Measurements from ENCODE around the gene EFCAB6. TPM values are rescaled to one million over a fixed set of nuclear protein-coding genes. Genes with fewer than 3 reads are reported as not detected.

The EFCAB6 gene
- total RNA-seq, 1 donor from 2014 or later, result 8.6 TPM

DNA sequence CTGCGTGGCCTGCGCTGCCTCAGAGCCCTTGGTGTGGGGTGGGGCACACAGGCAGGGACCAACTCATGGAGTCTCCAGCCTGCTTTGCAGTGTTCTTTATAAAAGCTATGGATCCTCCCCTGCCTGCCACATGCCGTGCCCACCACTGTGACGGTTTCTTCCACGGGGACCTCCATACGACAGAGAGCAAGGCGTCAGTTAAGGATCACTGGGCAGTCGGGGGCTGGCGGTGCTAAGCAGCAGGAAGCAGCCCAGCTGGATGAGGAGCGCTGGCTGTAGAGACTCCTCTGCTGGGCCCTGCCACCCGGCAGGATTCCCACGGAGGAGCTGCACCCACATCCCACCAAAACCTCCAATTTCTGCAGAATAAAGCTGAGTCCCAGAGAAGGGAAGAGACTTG is 23.1 kb upstream of the EFCAB6 start:
- H3K36me3 ChIP-seq, result no peaks in the 10 kb centered on the region
- intact Hi-C loops (cut with DNase I), result no loop called here
- TF ChIP-seq, protein P1, sequence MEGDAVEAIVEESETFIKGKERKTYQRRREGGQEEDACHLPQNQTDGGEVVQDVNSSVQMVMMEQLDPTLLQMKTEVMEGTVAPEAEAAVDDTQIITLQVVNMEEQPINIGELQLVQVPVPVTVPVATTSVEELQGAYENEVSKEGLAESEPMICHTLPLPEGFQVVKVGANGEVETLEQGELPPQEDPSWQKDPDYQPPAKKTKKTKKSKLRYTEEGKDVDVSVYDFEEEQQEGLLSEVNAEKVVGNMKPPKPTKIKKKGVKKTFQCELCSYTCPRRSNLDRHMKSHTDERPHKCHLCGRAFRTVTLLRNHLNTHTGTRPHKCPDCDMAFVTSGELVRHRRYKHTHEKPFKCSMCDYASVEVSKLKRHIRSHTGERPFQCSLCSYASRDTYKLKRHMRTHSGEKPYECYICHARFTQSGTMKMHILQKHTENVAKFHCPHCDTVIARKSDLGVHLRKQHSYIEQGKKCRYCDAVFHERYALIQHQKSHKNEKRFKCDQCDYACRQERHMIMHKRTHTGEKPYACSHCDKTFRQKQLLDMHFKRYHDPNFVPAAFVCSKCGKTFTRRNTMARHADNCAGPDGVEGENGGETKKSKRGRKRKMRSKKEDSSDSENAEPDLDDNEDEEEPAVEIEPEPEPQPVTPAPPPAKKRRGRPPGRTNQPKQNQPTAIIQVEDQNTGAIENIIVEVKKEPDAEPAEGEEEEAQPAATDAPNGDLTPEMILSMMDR (IDR thresholded peaks at IDR 0.05), result no peak
- H3K4me3 ChIP-seq, result no peak overlapping the region
- DNase-seq (ENCODE audit: low spot score in 2 of 2), result no peak
- H3K27ac ChIP-seq, result no peak overlapping the region
- no peaks in the 10 kb centered on the region for H3K9me3 ChIP-seq
- no peaks in the 10 kb centered on the region for H3K27me3 ChIP-seq
- H3K4me1 ChIP-seq, result no peaks in the 10 kb centered on the region

DNA sequence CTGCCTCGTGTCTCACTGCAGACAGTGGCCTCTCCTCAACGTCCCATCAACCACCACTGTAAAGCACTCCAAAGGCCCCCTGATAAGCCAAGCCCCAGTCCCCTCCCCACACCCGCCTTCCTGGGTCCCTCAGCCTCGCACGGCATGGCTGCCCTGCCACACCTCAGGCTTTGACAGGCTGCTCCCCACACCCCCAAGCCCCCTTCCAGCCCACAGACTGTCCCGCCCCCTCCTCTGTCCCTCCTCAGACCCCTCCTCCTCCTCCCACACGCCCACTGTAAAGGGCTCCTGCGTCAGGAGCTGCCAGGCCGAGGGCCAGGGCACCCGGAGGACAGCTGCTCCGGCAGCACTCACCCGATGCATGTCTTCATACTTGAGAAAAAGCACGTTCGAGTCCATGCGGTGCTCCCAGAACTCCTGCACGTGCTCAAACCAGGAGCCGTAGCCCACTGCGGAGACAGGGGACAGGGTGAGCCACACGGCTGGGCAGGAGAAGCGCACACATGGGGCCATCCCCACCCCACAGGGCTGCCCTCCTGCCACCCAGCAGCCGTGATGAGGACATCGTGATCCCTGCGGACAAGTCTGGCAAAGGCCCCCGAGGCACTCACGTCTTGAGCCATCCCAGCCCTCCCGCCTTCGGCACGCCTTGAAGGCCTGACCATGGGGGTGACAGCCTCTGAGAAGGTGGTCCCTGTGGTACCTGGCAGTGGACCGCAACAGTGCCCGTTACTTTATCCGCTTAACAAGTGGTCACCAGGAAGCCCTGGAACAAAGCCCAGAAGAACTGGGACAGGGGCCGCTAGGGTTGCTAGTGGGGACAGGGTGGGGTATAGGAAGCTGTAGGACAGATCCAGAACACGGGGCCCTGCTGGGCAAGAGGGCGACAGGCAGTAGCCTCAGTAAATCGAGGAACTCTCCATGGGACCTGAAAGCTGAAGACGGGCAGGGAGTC is 21.5 kb upstream of the EFCAB6 start:
- H3K4me3 ChIP-seq, result no peak overlapping the region
- TF ChIP-seq, protein P1 (IDR thresholded peaks at IDR 0.05), result no peak
- DNase-seq (ENCODE audit: low spot score in 2 of 2), result no peak
- H3K27ac ChIP-seq, result no peak overlapping the region
- H3K9me3 ChIP-seq, result no peaks in the 10 kb centered on the region
- no peaks in the 10 kb centered on the region for H3K36me3 ChIP-seq
- no peaks in the 10 kb centered on the region for H3K27me3 ChIP-seq
- intact Hi-C loops (cut with DNase I), result no loop called here
- H3K4me1 ChIP-seq, result no peaks in the 10 kb centered on the region

DNA sequence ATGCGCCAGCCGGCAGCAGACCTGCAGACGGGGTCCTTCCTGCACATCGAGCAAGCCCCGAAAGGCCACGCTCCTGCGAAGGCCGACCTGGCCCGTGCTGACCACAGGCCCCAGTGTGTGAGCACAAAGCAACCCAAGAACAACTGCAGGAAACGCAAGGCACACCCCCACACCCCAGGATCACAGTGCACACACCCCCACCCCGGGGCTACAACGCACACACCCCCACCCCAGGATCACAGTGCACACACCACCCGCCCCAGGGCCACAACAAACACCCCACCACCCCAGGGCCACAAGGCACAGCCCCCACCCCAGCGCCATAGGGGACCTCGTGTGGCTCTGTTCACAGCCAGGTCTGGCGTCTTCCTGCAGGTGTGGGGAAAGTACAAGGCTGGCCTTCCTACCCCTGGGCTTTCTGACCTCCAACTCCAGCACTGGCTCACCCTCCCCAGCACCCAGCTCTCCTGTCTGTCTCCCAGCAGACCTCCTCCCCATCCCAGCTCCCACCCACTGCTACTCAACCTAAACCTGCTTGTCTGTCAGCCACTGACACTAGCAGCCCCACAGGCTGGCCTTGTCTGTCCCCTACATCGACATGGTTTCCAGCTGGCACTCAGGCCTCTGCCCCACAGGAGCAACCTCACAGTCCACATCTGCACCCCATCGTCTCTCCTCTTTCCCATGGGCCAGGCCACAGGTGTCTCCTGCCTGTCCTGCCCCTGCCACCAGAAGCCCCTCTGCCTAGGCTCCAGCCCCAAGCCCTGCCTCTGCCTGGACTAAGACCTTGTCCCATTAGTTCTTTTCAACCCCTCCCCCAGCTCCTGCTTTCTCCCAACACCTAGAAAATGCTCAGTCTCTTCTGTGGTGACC is 20.5 kb upstream of the EFCAB6 start:
- Histone ChIP-seq H3K27me3 (no peaks in the 10 kb centered on the region), H3K27ac (no peak overlapping the region), H3K4me3 (no peak overlapping the region), H3K9me3 (no peaks in the 10 kb centered on the region), H3K36me3 (no peaks in the 10 kb centered on the region), H3K4me1 (no peaks in the 10 kb centered on the region)
- DNase-seq (ENCODE audit: low spot score in 2 of 2), result no peak
- TF ChIP-seq, protein P1 (IDR thresholded peaks at IDR 0.05), result no peak
- intact Hi-C loops (cut with DNase I), result no loop called here

DNA sequence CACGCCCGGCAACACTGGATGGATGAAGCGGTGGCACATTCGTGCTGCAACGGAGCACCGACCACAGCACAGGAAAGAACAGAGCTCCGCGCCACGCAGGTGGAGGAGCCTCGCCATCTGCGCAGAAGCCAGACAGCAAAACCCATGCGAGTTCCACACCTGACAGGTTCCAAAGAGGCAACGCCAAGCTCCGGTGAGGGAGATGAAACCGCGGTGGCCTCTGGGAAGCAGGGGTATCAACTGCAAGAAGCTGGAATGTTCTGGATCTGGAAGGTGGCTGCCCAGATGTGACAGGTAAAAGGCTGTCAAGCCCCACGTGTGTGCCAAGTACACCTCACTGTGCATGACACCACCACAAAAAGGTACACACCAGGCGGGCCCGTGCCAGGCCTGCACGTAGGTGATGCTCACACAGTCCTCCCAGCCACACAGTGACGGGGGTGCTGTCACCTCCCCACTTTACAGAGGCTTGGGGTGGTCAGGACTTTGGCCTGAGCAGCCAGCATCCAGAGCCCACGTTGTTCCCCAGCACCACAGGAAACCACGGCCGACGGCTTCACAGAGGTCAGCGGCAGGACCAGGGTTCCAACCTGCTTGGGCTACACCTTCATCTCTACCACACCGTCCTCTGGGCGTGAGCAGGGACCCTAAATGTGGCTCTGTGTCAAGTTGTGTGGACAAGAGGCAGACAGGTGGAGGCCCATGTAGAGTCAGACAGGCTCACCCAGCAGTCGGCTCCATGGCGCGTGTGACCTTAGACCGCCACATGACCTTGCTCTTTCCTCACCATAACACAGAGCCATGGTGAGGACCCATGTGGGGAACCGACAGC is 19.7 kb upstream of the EFCAB6 start:
- no peaks in the 10 kb centered on the region for H3K9me3 ChIP-seq
- intact Hi-C loops (cut with DNase I), result no loop called here
- no peak overlapping the region for H3K4me3 ChIP-seq
- no peaks in the 10 kb centered on the region for H3K27me3 ChIP-seq
- no peak for DNase-seq (ENCODE audit: low spot score in 2 of 2)
- H3K4me1 ChIP-seq, result no peaks in the 10 kb centered on the region
- H3K27ac ChIP-seq, result no peak overlapping the region
- H3K36me3 ChIP-seq, result no peaks in the 10 kb centered on the region
- TF ChIP-seq, protein P1 (IDR thresholded peaks at IDR 0.05), result no peak

DNA sequence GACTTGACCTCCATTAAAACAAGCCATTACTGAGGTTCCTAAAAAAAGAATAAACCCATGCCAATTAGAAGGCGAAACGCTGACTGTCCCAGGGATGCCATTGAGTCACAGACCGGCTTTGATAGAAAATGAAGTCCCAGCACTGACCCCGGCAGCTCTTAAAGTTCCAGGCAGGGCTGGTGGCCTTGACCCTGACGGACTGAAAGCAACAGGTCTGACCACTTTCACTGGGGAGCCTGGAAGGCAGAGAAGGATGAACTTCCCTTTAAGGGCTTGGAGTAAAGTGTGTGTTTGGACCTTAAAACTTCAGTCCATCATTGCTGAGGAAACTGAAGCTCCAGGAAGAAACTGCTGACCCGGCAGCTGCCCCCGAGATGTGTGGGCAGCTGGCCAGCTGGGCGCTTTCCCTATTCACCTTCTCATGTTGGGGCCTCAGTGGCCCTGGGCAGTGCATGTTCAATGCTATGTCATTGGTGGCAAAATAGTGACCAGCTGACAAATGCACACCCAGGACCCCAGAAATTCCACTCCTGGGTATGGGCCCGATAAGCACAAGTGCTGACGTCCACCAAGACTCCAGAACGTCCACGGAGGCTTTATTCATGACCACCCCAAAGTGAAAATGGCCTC is 18.9 kb upstream of the EFCAB6 start:
- intact Hi-C loops (cut with DNase I), result no loop called here
- H3K27ac ChIP-seq, result no peak overlapping the region
- DNase-seq (ENCODE audit: low spot score in 2 of 2), result no peak
- no peak overlapping the region for H3K4me3 ChIP-seq
- H3K36me3 ChIP-seq, result no peaks in the 10 kb centered on the region
- TF ChIP-seq, protein P1 (IDR thresholded peaks at IDR 0.05), result no peak
- H3K4me1 ChIP-seq, result peaks cover 0 to 2% of the 10 kb centered on the region in 2 donors
- no peaks in the 10 kb centered on the region for H3K27me3 ChIP-seq
- H3K9me3 ChIP-seq, result no peaks in the 10 kb centered on the region
